Panc1 (cell line): ENCODE measurements around the gene BOK. TPM values are rescaled to one million over a fixed set of nuclear protein-coding genes. Genes with fewer than 3 reads are reported as not detected.
A peak's percentile ranks its signal among the peaks of the same experiment; 100 is the strongest.

ENCODE experiments used
- ATAC-seq: fragments of 200-7000 bp; cut with Tn5 transposase; 2 replicates; pipeline ENCODE4 v1.9.1; 2020; ENCODE audit warnings: mild to moderate bottlenecking, moderate library complexity
- BruUV-seq: library from RNA; stranded (reverse); fragments of 400-500 nt; replicated peaks from 2 replicates; lab custom pipeline; 2021; lab: Mats Ljungman, UMichigan
- CTCF ChIA-PET: fragments of 300-600 bp; sonication (Branson Sonifier 250); formaldehyde crosslinking; loops from one replicate; lab custom pipeline; 2022; ENCODE audit warnings: antibody characterized with exemption; lab: Charles Lee
- POLR2A ChIA-PET: fragments of 300-600 bp; sonication (Branson Sonifier 250); formaldehyde crosslinking; loops from one replicate; lab custom pipeline; 2022; ENCODE audit warnings: antibody characterized with exemption; lab: Charles Lee
- DNase-seq: peaks from one replicate; pipeline ENCODE4 v3.0.0-alpha.2; 2010; ENCODE audit warnings: low read depth, low spot score
- H3K27ac ChIP-seq: 2 replicates; pipeline ENCODE4 v1.5.1; 2011; ENCODE audit warnings: mild to moderate bottlenecking, low read length, inconsistent platforms
- H3K27me3 ChIP-seq: fragments of 200-500 bp; sonication (Bioruptor generic); 2 replicates; pipeline ENCODE4 v1.6.0; 2014; ENCODE audit warnings: low read length, inconsistent platforms; ENCODE audit not compliant: control insufficient read depth, insufficient read depth
- H3K36me3 ChIP-seq: fragments of 200-500 bp; sonication (Bioruptor generic); 2 replicates; pipeline ENCODE4 v1.5.1; 2014; ENCODE audit warnings: inconsistent platforms, mild to moderate bottlenecking, low read length, moderate library complexity; ENCODE audit not compliant: control insufficient read depth, insufficient read depth
- H3K4me1 ChIP-seq: 2 replicates; pipeline ENCODE4 v1.5.1; 2011; ENCODE audit warnings: inconsistent platforms, mild to moderate bottlenecking, low read length, moderate library complexity; ENCODE audit not compliant: control insufficient read depth, insufficient read depth
- H3K4me3 ChIP-seq, 2 experiments: 2 replicates each; pipeline ENCODE4 v1.5.1; 2011 to 2012; ENCODE audit warnings: low read depth in 2 of 2, low read length in 2 of 2, mild to moderate bottlenecking in 2 of 2, inconsistent platforms in 1 of 2, moderate library complexity in 1 of 2
- H3K9me3 ChIP-seq: fragments of 200-500 bp; sonication (Bioruptor generic); 2 replicates; pipeline ENCODE4 v1.5.1; 2014; ENCODE audit warnings: low read depth, mild to moderate bottlenecking, inconsistent platforms, low read length, moderate library complexity; ENCODE audit not compliant: control insufficient read depth, insufficient read depth
- CTCF ChIP-seq: fragments of 450-650 bp; IDR thresholded peaks from 2 replicates; pipeline ENCODE4 v1.5.1; 2017; ENCODE audit warnings: mild to moderate bottlenecking
- POLR2AphosphoS5 ChIP-seq: IDR thresholded peaks from 2 replicates; pipeline ENCODE4 v1.6.1; 2012; ENCODE audit warnings: mild to moderate bottlenecking, low read depth, low read length, moderate library complexity
- REST ChIP-seq, 2 experiments: IDR thresholded peaks; 2 replicates each; pipeline ENCODE4 v1.6.1; 2011 to 2012; ENCODE audit warnings: low read depth in 2 of 2, control low read depth in 1 of 2, low read length in 1 of 2, mild to moderate bottlenecking in 1 of 2, moderate library complexity in 1 of 2; ENCODE audit not compliant: insufficient read depth in 1 of 2
- SIN3A ChIP-seq: IDR thresholded peaks from 2 replicates; pipeline ENCODE4 v1.6.1; 2012; ENCODE audit warnings: low read depth, mild to moderate bottlenecking, low read length, moderate library complexity, borderline replicate concordance; ENCODE audit not compliant: insufficient read depth
- TCF7L2 ChIP-seq: IDR thresholded peaks from 2 replicates; pipeline ENCODE4 v1.6.1; 2011; ENCODE audit warnings: mild to moderate bottlenecking, low read depth, low read length, inconsistent platforms
- in situ Hi-C: cut with HindIII; loops from 2 replicates; pipeline ENCODE4 v1.10.0; 2016; ENCODE audit warnings: low sequenced_read_pairs, low pct_unique_long_range_greater_than_20kb
- intact Hi-C: fragments of 100-400 bp; cut with micrococcal nuclease; formaldehyde crosslinking; loops from one replicate; pipeline ENCODE4 v1.10.0; 2022; ENCODE audit not compliant: unreplicated experiment
- total RNA-seq: library from RNA; stranded (reverse); gene quantifications from one replicate; pipeline ENCODE4 v1.2.1, GENCODE V29; 2021; ENCODE audit not compliant: unreplicated experiment

The BOK gene
- total RNA-seq, 1 experiment from 2014 or later: 39.1 TPM

DNA sequence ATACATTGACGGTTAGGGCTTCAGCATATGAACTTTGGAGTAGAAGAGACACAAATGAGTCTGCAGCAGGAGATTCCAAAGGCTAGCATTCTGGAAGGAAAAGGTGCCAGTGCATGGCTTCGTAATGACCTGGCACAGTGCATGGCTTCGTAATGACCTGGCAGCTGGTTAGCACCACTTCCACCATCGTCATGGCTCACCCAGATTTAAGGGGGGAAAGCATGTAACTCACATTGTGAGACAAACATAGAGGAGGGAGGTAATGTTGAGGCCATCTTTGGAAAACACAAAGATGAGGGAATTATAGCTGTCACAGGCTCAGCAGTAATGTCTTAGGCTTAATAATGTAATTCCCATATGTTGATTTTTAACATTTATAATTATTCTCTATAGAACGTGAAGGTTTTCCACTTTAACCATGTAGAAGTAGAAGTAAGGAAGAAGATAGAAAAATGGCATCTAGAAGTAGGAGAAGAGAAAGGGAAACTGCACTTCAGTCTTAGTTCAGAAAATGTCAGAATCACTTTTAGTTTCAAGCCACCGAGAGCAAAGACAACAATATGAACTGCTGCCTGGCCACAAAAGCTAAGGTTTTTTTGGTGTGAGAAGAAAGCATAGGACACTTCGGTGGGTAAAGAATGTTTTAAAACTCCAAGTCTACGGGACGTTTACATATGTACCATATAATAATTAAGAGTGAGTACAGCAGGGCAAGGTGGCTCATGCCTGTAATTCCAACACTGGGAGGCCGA, 43.4 kb upstream of the BOK start:
- BruUV-seq: no TSS peak
- CTCF ChIA-PET: interaction anchor here (0.7 kb wide), 1 partner anchor 12 kb away, joined by 4 read pairs; no protein-coding TSS in a partner anchor
- Histone ChIP-seq H3K4me3 (no peak overlapping the region), H3K4me1 (no peaks in the 10 kb centered on the region), H3K9me3 (no peaks in the 10 kb centered on the region), H3K36me3 (no peaks in the 10 kb centered on the region), H3K27me3 (no peaks in the 10 kb centered on the region), H3K27ac (0 out of 2 replicates have a peak overlapping the region, but pooled peaks have one; percentile 12)
- intact Hi-C loops (no loop called here), in situ Hi-C loops (no loop called here)
- peak; percentile 32 for ATAC-seq
- DNase-seq: no peak
- TF ChIP-seq REST (IDR thresholded peaks at IDR 0.05; ENCODE audit: insufficient read depth in 1 of 2, low read depth in 2 of 2, low read length in 1 of 2) (no peak), CTCF (no peak), TCF7L2 (no peak), SIN3A (no peak), POLR2AphosphoS5 (no peak)
- POLR2A ChIA-PET: no interaction called here

DNA sequence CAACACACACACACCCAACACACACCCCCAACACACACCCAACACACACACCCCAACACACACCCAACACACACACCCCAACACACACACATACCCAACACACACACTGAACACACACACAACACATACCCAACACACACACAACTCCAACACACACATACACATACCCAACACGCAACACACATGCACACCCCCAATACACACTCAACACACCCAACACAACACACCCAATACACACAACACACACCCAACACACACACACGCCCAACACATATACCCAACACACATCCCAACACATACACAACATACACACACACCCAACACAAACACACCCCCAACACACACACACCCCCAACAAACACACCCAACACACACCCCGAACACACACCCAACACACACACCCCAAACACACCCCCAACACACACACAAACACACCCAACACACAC, 42.0 kb upstream of the BOK start:
- TF ChIP-seq REST (IDR thresholded peaks at IDR 0.05; ENCODE audit: insufficient read depth in 1 of 2, low read depth in 2 of 2, low read length in 1 of 2) (no peak), TCF7L2 (no peak), SIN3A (no peak), POLR2AphosphoS5 (no peak), CTCF (no peak)
- no peak overlapping the region for H3K4me3 ChIP-seq
- DNase-seq: no peak
- H3K27ac ChIP-seq: no peak overlapping the region
- in situ Hi-C loops (no loop called here), intact Hi-C loops (no loop called here)
- H3K27me3 ChIP-seq: no peaks in the 10 kb centered on the region
- POLR2A ChIA-PET: no interaction called here
- no peak for ATAC-seq
- BruUV-seq: no TSS peak
- no peaks in the 10 kb centered on the region for H3K9me3 ChIP-seq
- CTCF ChIA-PET: no interaction called here
- no peaks in the 10 kb centered on the region for H3K36me3 ChIP-seq
- H3K4me1 ChIP-seq: no peaks in the 10 kb centered on the region
